GM19372 (cell line): ENCODE data around the gene ERBB2.

Source experiments
- ATAC-seq: cut with Tn5 transposase; IDR thresholded peaks from one replicate; pipeline ENCODE4 v1.9.1; 2021; ENCODE audit warnings: mild to moderate bottlenecking, low read depth, moderate library complexity; ENCODE audit not compliant: unreplicated experiment

The ERBB2 gene

DNA sequence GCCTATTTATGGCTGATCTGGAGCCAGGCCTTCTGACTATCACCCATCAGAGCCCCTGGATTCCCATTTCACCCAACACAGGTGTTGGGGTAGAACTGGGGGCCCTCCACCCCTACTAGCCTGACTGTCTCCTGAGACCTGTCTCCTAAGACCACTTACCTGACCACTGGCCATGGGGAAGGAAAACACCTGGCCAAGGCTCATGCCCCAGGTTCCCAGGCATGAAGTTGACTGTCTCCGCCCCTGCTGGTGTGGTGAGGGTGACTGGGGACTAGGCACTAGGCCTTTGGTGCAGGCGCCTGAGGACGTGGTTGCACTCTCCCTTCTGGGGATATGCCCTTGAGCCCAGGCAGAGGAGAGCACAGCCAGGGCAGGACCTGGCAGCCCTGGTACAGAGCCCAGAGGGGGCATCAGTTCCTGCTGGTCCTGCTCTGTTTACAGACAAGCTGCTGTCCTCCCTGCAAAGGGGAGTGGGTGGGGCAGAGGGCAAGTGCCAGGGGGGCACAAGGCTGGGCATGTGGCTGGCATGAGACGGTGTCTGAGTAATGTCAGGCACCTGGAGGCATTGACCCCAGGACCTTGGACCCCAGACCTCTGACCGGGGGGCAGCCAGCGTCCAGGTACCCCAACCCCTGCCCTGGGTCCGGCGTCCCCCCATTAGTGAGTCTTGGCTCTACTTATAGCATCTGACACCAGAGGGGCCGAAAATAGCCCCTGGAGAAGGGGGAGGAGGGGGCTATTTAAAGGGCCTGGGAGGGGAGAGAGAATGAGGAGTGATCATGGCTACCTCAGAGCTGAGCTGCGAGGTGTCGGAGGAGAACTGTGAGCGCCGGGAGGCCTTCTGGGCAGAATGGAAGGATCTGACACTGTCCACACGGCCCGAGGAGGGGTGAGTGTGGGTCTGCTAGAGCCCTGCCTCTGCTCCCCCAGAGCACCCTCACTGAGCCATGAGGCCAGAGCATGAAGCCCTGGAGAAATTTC lies 35.0 kb upstream of the ERBB2 start, which contains the start of gene TCAP:
TCAP (plus strand) TSS at position 769 of the 981 bp plus-strand sequence; CDS start at position 780, 11 bp downstream.
- no peak for ATAC-seq

DNA sequence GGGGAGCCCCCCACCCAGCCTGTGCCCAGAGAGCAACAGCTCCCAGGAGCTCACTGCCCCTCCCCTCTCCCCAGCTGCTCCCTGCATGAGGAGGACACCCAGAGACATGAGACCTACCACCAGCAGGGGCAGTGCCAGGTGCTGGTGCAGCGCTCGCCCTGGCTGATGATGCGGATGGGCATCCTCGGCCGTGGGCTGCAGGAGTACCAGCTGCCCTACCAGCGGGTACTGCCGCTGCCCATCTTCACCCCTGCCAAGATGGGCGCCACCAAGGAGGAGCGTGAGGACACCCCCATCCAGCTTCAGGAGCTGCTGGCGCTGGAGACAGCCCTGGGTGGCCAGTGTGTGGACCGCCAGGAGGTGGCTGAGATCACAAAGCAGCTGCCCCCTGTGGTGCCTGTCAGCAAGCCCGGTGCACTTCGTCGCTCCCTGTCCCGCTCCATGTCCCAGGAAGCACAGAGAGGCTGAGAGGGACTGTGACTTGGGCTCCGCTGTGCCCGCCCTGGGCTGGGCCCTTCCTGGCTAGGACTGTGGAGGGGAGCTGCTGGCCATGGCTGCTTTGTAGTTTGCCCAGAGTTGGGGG lies 34.1 kb upstream of the ERBB2 start:
- no peak for ATAC-seq

DNA sequence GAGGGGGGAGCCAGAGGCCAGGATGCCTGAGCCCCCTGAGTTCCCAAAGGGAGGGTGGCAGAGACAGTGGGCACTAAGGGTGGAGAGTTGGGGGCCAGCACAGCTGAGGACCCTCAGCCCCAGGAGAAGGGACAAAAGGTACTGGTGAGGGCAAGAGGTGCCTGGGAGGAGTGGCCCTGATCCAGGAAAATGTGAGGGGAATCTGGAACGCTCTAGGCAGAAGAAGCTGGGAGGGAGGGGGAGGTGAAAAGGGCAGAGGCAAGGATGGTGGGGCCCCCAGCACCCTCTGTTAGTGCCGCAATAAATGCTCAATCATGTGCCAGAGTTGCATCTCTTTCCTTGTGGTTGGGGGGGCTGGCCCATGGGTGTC lies 33.6 kb upstream of the ERBB2 start:
- ATAC-seq = no peak

DNA sequence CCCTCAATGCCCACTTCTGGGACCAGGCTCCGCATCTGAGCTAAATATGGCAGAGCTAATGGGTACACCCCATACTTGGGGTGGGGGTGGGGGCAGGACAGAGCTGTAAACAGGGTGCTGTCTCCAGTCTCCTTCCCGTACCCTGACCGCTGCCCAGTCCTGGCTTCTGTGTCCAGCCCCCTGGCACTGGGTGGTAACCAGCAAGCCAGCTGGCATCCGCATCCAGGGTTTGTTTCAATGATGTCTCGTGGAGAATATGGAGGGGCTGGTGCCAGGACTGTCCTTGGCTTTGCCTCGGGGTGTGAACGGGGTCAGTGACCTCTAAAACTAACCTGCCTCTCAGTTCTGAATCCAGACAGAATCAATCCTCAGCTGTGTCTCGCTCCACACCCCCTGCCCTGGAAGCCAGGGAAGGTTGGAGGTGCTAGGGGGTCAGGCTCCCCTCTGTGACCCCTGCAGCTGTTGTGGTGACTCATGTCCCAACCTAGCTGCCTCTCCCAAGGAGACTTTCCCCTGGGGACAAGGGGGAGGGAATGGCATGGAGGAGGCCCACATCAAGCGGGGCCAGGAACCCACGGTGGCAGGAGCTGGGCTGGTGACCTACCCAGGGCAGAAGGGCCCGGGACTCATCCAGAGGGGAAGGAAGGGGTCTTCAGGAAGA lies 33.1 kb upstream of the ERBB2 start:
- no peak for ATAC-seq

DNA sequence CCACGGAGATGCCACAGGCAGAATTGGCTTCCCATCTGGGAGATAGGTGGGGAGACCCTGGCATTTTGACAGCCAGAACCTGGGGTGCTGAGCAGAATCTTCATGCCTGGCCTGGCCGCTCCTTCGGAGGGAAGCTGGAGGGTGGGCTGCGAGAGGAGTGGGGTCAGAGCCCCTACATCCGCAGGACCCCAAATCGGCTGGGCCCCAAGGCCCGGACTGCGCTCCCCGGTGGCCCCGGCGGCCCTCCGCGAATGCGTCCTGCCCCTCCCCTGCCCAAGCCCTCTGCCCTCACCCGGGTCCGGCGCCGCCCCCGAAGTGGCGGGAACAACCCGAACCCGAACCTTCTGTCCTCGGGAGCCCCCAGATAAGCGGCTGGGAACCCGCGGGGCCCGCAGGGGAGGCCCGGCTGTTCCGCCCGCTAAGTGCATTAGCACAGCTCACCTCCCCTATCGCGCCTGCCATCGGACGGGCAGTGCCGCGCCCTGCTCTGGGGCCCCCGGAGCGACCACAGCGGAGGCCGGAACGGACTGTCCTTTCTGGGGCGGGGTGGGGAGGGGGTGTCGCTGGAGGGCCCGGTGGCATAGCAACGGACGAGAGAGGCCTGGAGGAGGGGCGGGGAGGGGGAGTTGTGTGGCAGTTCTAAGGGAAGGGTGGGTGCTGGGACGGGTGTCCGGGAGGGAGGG lies 32.5 kb upstream of the ERBB2 start:
- ATAC-seq = no peak

DNA sequence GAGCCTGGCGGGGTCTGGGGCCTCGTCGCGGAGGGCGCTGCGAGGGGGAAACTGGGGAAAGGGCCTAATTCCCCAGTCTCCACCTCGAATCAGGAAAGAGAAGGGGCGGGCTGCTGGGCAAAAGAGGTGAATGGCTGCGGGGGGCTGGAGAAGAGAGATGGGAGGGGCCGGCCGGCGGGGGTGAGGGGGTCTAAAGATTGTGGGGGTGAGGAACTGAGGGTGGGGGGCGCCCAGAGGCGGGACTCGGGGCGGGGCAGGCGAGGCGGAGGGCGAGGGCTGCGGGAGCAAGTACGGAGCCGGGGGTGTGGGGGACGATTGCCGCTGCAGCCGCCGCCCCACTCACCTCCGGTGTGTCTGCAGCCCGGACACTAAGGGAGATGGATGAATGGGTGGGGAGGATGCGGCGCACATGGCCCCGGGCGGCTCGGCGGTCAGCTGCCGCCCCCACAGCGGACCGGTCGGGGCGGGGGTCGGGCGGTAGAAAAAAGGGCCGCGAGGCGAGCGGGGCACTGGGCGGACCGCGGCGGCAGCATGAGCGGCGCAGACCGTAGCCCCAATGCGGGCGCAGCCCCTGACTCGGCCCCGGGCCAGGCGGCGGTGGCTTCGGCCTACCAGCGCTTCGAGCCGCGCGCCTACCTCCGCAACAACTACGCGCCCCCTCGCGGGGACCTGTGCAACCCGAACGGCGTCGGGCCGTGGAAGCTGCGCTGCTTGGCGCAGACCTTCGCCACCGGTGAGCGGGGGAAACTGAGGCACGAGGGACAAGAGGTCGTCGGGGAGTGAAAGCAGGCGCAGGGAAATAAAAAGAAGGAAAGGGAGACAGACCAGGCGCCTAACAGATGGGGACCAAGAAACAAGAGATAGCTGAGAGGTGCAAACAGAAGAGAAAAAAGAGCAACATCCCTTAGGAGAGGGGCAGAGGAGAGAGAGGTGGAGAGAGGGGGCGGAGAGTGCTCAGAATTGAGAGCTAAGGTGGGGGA lies 31.6 kb upstream of the ERBB2 start, which contains the start of gene PNMT:
PNMT (plus strand) TSS at position 509 of the 980 bp plus-strand sequence; CDS start at position 532, 23 bp downstream.
- ATAC-seq = no peak

DNA sequence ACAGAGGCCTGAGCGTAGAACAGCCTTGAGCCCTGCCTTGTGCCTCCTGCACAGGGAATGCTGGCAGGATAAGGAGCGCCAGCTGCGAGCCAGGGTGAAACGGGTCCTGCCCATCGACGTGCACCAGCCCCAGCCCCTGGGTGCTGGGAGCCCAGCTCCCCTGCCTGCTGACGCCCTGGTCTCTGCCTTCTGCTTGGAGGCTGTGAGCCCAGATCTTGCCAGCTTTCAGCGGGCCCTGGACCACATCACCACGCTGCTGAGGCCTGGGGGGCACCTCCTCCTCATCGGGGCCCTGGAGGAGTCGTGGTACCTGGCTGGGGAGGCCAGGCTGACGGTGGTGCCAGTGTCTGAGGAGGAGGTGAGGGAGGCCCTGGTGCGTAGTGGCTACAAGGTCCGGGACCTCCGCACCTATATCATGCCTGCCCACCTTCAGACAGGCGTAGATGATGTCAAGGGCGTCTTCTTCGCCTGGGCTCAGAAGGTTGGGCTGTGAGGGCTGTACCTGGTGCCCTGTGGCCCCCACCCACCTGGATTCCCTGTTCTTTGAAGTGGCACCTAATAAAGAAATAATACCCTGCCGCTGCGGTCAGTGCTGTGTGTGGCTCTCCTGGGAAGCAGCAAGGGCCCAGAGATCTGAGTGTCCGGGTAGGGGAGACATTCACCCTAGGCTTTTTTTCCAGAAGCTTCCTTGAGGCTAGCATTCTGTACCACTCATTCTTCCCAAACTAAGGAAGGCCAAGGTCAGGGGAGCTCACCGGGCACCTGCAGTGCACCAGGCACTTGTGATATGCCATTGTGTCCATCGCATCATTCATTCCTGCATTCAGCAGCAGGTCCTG lies 29.7 kb upstream of the ERBB2 start:
- no peak for ATAC-seq

DNA sequence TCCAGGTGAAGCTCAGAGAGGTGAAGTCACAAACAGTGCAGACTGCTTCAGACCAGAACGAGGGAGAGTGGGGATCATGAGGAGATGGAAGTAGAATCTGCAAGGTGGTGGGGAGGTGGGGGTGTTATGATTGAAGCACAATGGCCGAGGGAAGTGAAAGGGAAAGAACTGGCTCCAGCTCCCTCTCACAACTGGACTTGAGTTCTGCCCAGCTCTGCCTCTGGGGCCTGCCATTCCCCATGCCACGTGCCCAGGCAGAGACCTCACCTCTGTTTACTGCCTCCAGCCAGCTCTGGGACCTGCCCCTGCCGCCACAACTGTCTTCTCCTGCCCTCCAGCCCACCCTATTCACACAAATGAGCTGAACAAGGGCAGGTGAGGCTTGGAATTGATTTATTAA lies 29.1 kb upstream of the ERBB2 start:
- ATAC-seq = no peak

DNA sequence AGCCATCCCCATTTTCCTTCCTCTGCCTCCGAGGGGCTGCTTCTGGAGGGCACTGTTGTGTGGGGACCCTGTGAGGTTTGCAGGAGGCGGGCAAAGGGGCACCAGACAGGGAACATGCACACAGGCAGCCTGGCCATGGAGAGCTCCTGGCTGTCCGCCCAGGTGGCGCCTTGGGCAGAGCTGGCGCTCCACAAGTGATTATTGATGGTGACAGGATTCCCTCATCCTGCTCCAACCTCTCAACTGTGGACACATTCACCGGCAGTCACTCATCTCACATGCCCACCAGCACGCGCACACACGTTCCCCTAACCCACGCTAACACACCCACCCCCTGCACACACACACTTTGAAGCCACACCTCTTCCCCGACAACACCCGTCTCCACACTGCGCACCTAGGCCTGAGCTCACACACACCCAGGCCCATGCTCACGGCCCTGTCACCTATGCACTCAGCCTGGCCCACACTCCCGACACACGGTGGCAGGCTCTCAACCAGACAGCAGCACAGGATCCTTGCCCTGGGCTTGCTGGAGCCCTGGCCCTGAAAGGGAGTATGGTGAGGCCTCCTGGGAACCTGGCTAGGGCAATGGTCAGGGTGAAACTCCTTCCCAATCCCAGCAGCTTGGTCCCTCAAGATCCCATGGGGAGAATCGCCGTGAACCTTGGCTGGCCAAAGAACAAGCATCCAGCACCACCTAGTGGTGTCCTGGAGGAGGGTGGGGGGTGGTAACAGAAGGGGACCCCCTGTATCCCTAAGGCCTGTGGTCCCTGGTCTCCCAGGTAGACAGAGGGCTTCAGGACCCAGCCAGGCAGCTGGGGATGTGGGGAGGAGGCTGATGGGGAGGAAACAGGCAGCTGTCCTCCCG lies 28.0 kb upstream of the ERBB2 start:
- no peak for ATAC-seq

DNA sequence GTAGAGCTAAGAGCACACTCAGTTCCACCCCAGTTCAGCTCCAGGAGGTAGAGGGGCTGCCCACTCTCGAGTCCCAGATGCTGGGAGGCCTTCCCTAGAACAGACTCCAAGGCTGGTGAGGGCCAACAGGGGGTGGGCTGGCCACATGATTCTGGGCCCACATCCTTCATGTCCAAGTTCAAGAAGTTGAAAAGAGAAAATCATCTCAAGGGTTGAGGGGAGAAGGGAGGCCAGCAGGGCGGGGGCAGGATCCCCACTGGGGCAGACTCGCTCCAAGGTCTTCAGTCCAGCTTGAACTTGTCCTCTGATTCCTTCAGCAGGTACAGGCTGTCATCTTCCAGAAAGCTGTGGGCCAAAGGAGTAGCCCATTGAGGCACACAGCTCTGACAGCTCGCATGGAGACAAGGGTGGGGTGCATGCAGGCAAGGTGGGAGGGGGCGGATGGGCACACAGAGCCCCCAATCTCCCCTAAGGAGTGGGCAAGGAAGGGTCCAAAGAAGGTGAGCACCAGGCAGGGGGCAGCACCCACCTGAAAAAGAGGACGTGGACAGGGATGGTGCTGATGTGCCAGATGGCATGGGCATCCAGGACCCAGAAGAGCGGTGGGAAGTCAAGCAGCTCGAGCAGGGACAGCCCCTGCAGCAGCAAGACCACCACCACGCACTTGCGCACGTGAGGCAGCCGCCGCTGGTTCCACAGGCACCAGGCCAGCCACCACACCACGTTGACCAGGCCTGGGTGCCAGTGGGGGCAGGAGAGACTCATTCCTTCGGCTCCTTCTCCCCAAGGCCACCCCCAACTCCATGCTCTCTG lies 27.1 kb upstream of the ERBB2 start:
- no peak for ATAC-seq

DNA sequence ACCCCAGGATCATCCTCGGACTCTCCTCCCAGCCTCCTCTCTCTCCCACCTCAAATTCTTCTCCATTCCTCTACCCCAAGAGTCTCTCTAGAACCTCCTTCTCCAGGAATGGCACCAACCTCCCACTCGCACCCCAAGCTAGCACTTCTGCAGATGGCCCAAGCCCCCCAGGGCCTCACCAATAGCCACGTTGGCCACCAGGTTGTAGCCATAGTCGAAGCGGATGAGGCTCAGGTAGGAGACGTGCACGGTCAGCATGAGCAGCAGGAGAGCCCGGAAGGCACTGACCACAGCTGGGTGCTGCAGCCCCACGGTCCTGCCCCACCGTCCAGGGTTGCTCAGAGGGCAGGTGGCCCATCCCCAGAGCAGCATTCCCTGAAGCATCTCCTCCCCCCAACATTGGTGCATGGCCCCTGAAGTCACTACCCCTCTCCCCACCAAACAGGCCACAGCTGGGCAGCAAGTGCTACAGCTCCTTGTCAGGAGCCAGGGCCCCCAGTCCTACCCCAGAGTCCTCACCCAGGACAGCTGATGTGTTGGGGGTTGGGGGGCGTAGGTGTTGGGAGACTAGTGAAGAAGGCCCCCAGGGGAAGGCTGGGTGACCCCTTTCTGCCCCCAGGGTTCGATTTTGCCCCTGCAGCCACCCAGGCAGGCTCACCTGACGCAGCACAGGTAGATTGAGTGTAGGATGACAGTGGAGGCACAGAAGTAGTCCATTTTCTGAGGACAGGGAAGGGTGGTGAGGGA lies 26.4 kb upstream of the ERBB2 start:
- ATAC-seq = no peak

DNA sequence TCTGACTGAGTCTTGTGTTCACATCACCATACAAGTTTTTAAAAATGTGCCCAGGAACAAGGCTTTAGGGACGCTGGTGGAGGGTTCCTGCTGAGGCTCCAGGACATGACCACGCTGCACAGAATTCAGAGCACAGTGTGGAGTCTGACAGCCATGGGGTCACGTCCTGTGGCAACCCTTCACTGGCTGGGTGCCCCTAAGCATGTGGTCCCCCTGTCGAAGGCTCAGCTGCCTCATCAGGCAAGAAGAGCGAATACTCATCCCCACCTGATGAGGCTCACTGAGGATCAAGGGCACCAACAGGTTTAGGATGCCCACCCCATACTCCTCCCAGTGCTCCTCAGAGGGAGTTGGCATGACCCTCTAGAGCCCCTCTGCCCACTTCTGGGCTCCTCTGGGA lies 25.7 kb upstream of the ERBB2 start:
- no peak for ATAC-seq

DNA sequence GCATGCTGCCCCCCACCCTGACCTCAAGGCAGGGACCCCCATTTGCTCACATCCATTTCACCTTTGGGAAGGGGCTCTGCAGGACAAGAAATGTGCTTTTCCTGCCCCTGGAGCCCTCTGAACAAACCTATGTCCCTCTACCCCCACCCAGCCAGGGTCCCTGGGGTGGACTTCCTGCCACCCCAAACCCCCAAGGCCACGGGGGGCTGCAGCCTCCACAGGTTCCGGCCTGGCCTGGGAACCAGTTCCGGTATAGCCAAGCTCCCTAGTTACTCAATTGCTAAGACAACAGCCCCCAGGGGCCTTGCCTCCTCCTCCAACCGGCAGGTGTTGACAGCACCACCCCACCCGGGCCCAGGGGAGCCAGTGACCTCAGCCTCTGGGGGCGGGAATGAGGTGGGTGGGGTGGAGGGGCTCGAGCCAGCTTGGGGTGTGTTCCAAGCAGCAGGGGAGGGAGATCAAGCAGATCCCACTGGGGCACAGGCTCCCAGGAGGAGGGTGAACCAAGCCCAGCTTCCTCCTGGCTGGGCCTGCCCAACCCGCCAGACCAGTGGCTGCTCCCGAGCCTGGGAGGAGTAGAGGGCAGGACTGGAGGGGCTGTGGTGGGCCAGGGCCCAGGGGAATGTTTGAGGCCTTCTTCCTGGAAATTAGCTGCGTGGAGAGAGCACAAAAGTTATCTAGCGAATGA lies 25.0 kb upstream of the ERBB2 start:
- ATAC-seq = no peak

DNA sequence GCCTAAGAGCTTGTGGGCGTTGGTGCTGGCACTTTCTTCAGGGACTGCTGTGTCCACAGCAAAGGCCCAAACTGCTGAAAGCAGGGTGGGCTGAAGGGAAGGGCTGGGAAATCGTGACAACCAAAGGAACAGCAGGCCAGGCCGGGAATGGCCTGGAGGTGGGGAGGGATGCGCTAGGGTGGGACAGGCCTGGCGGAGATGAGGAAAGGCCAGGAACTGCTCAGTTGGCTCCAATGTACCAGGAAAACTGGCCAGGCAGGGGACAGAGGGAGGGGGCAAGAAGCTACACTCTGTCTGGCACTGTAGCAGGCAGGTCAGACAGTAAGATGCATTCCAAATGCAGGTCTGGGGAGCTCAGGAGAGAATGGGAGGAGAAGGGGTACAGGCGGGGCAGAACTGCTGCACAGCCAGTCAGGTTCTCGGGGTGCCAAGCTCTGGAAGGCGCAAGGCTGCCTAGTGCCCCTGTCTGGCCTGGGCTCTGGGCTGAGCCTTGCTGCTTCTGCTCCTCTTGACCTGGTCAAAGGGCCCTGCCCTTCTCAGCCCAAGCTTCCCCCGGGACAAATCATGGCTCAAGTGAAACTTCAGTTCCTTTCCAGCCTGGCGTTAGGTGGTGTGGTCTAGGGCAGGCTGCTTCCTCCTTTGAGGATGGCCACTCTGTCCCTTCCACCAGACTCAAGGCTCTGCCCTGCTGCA lies 24.3 kb upstream of the ERBB2 start:
- ATAC-seq = no peak

DNA sequence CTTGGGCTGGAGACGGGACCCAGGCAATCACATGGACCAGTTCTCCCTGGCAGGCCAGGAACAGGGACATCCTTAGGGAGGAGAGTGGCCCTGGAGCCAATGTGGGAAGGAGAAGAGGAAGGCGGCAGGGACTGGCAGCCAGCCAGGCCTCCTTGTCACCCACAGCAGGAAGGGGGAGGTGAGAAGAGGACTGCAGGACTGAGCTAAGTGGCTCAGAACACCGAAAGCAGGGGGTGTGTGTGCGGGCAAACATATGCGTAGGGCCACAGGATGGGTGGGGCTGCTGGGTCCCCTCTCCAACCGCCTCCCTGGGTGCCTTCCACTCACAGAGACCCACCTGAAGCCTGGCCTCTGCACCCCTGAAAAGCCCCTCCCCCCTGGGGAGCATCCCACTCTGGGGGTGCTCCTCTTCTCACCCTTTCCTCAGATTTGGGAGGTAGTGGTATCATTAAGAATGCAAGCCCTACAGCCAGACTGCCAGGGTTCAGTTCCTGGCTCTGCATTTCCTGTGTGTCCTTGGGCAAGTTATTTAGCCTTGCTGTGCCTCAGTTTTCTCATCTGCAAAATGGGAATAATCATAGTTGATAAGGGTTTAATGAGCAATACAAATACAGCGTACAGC lies 23.6 kb upstream of the ERBB2 start:
- no peak for ATAC-seq
